AG04450 (cell line): ENCODE results near the gene DAGLA. TPM values are rescaled to one million over a fixed set of nuclear protein-coding genes. Genes with fewer than 3 reads are reported as not detected.
A peak's percentile ranks its signal among the peaks of the same experiment; 100 is the strongest.
"Not testable (repeated sequence)": the region's sequence is repeated elsewhere in the genome, so short reads cannot be mapped to it uniquely, and the experiment has no call there.

ENCODE experiments used
- CTCF ChIA-PET: fragments of 300-600, 350-600 bp; formaldehyde crosslinking; extraction: SDS; loops from one replicate; lab custom pipeline; 2022; ENCODE audit warnings: antibody characterized with exemption, inconsistent platforms; lab: Charles Lee
- POLR2A ChIA-PET: fragments of 350-600 bp; formaldehyde crosslinking; extraction: SDS; loops from one replicate; lab custom pipeline; 2021; ENCODE audit warnings: antibody characterized with exemption, inconsistent platforms; lab: Yijun Ruan, JAX
- DNase-seq: peaks from one replicate; pipeline ENCODE4 v3.0.0-alpha.2; 2011; ENCODE audit warnings: low read depth, low spot score
- H3K27ac ChIP-seq: one replicate; pipeline ENCODE4 v1.5.1; 2012; ENCODE audit warnings: low read depth, low read length, control low read depth
- H3K27me3 ChIP-seq: one replicate; pipeline ENCODE4 v1.6.0; 2012; ENCODE audit warnings: low read length; ENCODE audit not compliant: control insufficient read depth, insufficient read depth
- H3K4me3 ChIP-seq: 2 replicates; pipeline ENCODE4 v1.5.1; 2011; ENCODE audit warnings: mild to moderate bottlenecking, low read depth, low read length, control low read depth
- H3K9me3 ChIP-seq: 2 replicates; pipeline ENCODE4 v1.5.1; 2012; ENCODE audit warnings: low read length; ENCODE audit not compliant: control insufficient read depth, insufficient read depth
- CTCF ChIP-seq: IDR thresholded peaks from 2 replicates; pipeline ENCODE4 v1.5.1; 2011; ENCODE audit warnings: low read depth, low read length, control low read depth, inconsistent platforms
- polyA plus RNA-seq: library from polyadenylated mRNA; depleted of rRNA; stranded (reverse); fragments of >200 nt; gene quantifications from 2 replicates; pipeline ENCODE4 v1.2.3, GENCODE V29; 2011

Gene DAGLA
- polyA plus RNA-seq, 1 experiment = 1.1 TPM

GRCh38 chr11:61669417-61669816 is 10.8 kb upstream of the DAGLA start:
- Histone ChIP-seq H3K9me3 (no peaks in the 10 kb centered on the region), H3K27ac (no peak overlapping the region), H3K27me3 (peaks cover 41% of the 10 kb centered on the region), H3K4me3 (no peak overlapping the region)
- TF ChIP-seq CTCF = no peak
- ChIA-PET CTCF (no interaction called here), POLR2A (no interaction called here)
- DNase-seq = no peak

GRCh38 chr11:61670626-61671025 is 9.6 kb upstream of the DAGLA start:
- ChIA-PET CTCF (interaction anchor here (0.9 to 1.5 kb wide), 2 partner anchors 10 to 32 kb away, joined by 3 to 5 read pairs; no protein-coding TSS in a partner anchor), POLR2A (no interaction called here)
- H3K4me3 ChIP-seq = no peak overlapping the region
- peaks cover 52% of the 10 kb centered on the region for H3K27me3 ChIP-seq
- H3K9me3 ChIP-seq = no peaks in the 10 kb centered on the region
- no peak overlapping the region for H3K27ac ChIP-seq
- DNase-seq = no peak
- TF ChIP-seq CTCF = no peak

DNA sequence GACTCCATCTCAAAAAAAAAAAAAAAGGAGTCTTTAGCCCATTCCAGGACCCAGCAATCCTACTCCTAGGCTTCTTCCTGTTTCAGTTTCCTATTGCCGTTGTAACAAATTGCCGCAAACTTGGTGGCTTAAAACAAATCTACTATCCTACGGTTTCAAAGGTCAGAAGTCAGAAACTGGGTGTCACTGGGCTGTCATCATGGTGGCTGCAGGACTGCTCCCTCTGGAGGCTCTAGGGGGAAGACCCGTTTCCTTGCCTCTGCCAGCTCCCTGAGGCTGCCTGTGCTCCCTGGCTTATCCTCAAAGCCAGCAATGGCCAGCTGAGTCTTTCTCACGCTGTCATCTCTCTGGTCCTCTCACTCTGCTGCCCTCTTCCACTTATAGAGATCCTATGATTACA is 8.7 kb upstream of the DAGLA start:
- no peaks in the 10 kb centered on the region for H3K9me3 ChIP-seq

DNA sequence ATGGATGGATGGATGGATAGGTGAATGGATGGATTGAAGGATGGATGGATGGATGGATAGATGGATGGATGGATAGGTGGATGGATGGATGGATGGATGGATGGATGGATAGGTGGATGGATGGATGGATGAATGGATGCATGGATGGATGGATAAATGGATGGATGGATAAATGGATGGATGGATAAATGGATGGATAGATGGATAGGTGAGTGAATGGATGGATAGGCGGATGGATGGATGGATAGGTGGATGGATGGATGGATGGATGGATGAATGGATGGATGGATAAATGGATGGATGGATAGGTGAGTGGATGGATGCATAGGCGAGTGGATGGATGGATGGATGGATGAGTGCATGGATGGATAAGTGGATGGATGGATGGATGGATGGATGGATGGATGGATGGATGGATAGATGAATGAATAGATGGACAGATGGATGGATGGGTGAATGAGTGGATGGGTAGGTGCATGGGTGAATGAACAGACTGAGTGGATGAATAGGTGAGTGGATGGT is 6.2 kb upstream of the DAGLA start:
- H3K4me3 ChIP-seq, POLR2A ChIA-PET, DNase-seq, H3K27ac ChIP-seq, CTCF ChIA-PET, H3K9me3 ChIP-seq: not testable (repeated sequence)
- peaks cover 53% of the 10 kb centered on the region for H3K27me3 ChIP-seq

More for the DNA sequence above, 8.7 kb upstream of the DAGLA start:
- no peak for DNase-seq
- ChIA-PET POLR2A (interaction anchor here (0.6 kb wide), 1 partner anchor 82 kb away, joined by 3 read pairs; no protein-coding TSS in a partner anchor), CTCF (interaction anchor here (1.5 kb wide), 2 partner anchors 33 to 72 kb away, joined by 3 to 5 read pairs; no protein-coding TSS in a partner anchor)
- H3K27ac ChIP-seq = no peak overlapping the region
- H3K27me3 ChIP-seq = peaks cover 58% of the 10 kb centered on the region
- peak; percentile 39; the same call in 1 of the 2 replicates for TF ChIP-seq CTCF
- no peak overlapping the region for H3K4me3 ChIP-seq

GRCh38 chr11:61675826-61676225 is 4.4 kb upstream of the DAGLA start:
- Histone ChIP-seq H3K9me3 (no peaks in the 10 kb centered on the region; the same call in 1 of the 2 replicates), H3K4me3 (no peak overlapping the region), H3K27ac (no peak overlapping the region), H3K27me3 (peaks cover 45% of the 10 kb centered on the region)
- CTCF ChIA-PET = interaction anchor here (0.8 to 1.8 kb wide), 4 partner anchors 37 to 230 kb away, joined by 3 to 8 read pairs (median 3); no protein-coding TSS in a partner anchor
- POLR2A ChIA-PET = interaction anchor here (1.1 kb wide), 1 partner anchor 58 kb away, joined by 3 read pairs; no protein-coding TSS in a partner anchor
- no peak for TF ChIP-seq CTCF
- no peak for DNase-seq
